DOHH2 (cell line): ENCODE results near the gene TRMT44.

Experiments
- H3F3A ChIP-seq: fragments of 200-600 bp; sonication (generic), shearing (Covaris generic); 2 replicates; pipeline ENCODE4 v1.6.0; 2016; ENCODE audit warnings: antibody characterized with exemption, mild to moderate bottlenecking; ENCODE audit not compliant: control insufficient read depth, insufficient read depth
- H3K27ac ChIP-seq: fragments of 200-600 bp; sonication (generic); 2 replicates; pipeline ENCODE4 v1.5.1; 2014; ENCODE audit warnings: low read depth, mild to moderate bottlenecking, low read length, moderate library complexity
- H3K27me3 ChIP-seq: fragments of 200-600 bp; sonication (generic); 2 replicates; pipeline ENCODE4 v1.6.1; 2014; ENCODE audit warnings: mild to moderate bottlenecking, low read length, mixed read lengths; ENCODE audit not compliant: control insufficient read depth
- H3K36me3 ChIP-seq: fragments of 200-600 bp; sonication (generic); 2 replicates; pipeline ENCODE4 v1.6.1; 2014; ENCODE audit warnings: mild to moderate bottlenecking, low read length, moderate library complexity, mixed read lengths; ENCODE audit not compliant: control insufficient read depth
- H3K4me1 ChIP-seq: fragments of 200-600 bp; sonication (generic); 2 replicates; pipeline ENCODE4 v1.6.1; 2014; ENCODE audit warnings: mild to moderate bottlenecking, low read length, mixed read lengths; ENCODE audit not compliant: control insufficient read depth
- H3K4me2 ChIP-seq: fragments of 200-600 bp; sonication (generic); 2 replicates; pipeline ENCODE4 v1.6.0; 2014; ENCODE audit warnings: mild to moderate bottlenecking, low read length, moderate library complexity
- H3K4me3 ChIP-seq: fragments of 200-600 bp; sonication (generic); 2 replicates; pipeline ENCODE4 v1.5.1; 2014; ENCODE audit warnings: mild to moderate bottlenecking, low read length, mixed read lengths
- H3K79me2 ChIP-seq: fragments of 200-600 bp; sonication (generic); 2 replicates; pipeline ENCODE4 v1.6.1; 2014; ENCODE audit warnings: mild to moderate bottlenecking, low read length, mixed read lengths; ENCODE audit not compliant: control insufficient read depth
- H3K9me2 ChIP-seq: fragments of 200-600 bp; sonication (generic); replicated peaks from 2 replicates; pipeline ENCODE4 v1.6.1; 2014; ENCODE audit warnings: mild to moderate bottlenecking, low read length, mixed read lengths; ENCODE audit not compliant: control insufficient read depth
- H3K9me3 ChIP-seq: fragments of 200-600 bp; sonication (generic); 2 replicates; pipeline ENCODE4 v1.6.1; 2014; ENCODE audit warnings: antibody characterized with exemption, low read length, mixed read lengths; ENCODE audit not compliant: control insufficient read depth, insufficient read depth
- H4K20me1 ChIP-seq: fragments of 200-600 bp; sonication (generic); 2 replicates; pipeline ENCODE4 v1.6.0; 2014; ENCODE audit warnings: low read depth, mild to moderate bottlenecking, antibody characterized with exemption, low read length, moderate library complexity; ENCODE audit not compliant: control insufficient read depth, insufficient read depth
- CTCF ChIP-seq: fragments of 200-600 bp; sonication (generic); IDR thresholded peaks from one replicate; pipeline ENCODE4 v1.5.1; 2014; ENCODE audit warnings: antibody characterized with exemption, mild to moderate bottlenecking, low read depth, low read length; ENCODE audit not compliant: poor library complexity, severe bottlenecking
- EZH2phosphoT487 ChIP-seq: fragments of 200-600 bp; sonication (generic); IDR thresholded peaks from 2 replicates; pipeline ENCODE4 v1.6.1; 2017; ENCODE audit warnings: borderline replicate concordance, mild to moderate bottlenecking, antibody characterized with exemption, low read length, moderate library complexity, mixed read lengths

Gene TRMT44

GRCh38 chr4:8495803-8496202 lies 55.2 kb downstream of the TRMT44 start:
- H3K4me3 ChIP-seq: no peak overlapping the region
- H3K9me3 ChIP-seq: no peaks in the 10 kb centered on the region
- TF ChIP-seq EZH2phosphoT487 (no peak), CTCF (no peak)

DNA sequence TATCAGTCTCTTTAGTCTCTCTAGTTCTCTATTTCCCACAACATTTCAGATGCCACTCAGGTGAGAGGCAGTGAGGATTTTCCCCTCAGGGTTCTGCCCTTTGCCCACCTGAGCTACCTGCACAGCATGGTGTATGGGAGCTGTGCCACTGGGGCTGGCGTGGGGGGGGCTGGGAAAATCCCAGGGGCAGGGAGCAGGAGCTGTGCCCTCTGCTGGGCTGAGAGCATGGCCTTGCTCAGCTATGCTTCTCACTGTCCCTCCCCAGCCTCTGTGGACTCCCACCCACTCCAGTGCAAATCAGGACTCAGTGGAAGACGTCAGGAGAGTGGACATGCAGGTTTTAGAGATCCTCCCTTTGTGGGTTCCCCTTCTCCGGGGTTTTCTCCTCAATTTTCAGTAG lies 57.2 kb downstream of the TRMT44 start:
- Histone ChIP-seq H3F3A (no peaks in the 10 kb centered on the region), H3K79me2 (no peaks in the 10 kb centered on the region), H3K9me3 (no peaks in the 10 kb centered on the region), H4K20me1 (no peaks in the 10 kb centered on the region), H3K27me3 (no peaks in the 10 kb centered on the region), H3K4me3 (no peak overlapping the region), H3K4me2 (no peak overlapping the region), H3K27ac (no peak overlapping the region), H3K4me1 (no peaks in the 10 kb centered on the region), H3K9me2 (no peaks in the 10 kb centered on the region), H3K36me3 (no peaks in the 10 kb centered on the region)
- no peak for TF ChIP-seq CTCF
- no peak for TF ChIP-seq EZH2phosphoT487

More at GRCh38 chr4:8495803-8496202, 55.2 kb downstream of the TRMT44 start:
- no peaks in the 10 kb centered on the region for H3F3A ChIP-seq
- H3K27me3 ChIP-seq: no peaks in the 10 kb centered on the region
- no peaks in the 10 kb centered on the region for H3K36me3 ChIP-seq
- no peaks in the 10 kb centered on the region for H3K9me2 ChIP-seq
- H4K20me1 ChIP-seq: no peaks in the 10 kb centered on the region
- no peaks in the 10 kb centered on the region for H3K4me1 ChIP-seq
- H3K4me2 ChIP-seq: no peak overlapping the region
- no peaks in the 10 kb centered on the region for H3K79me2 ChIP-seq
- H3K27ac ChIP-seq: no peak overlapping the region

DNA sequence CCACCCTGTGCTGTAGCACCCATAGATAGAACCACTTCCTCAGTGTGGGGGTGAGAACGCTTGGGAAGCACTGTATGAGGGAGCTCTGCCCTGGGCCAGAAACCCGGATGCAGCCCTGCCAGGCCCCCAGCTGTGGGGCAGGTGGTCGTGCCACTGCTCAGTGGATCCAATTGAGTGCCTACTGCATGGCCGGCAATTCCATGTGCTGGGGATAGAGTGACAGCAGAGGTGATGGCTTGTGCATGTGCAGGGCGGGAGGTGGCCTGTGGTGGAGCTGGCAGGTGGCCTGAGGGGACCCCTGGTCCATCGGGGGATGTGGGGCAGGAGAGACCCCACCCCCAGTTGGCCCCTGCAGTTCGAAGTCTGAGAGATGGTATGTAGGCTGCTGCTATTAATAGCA lies 60.4 kb downstream of the TRMT44 start:
- H3K9me3 ChIP-seq: no peaks in the 10 kb centered on the region
- no peaks in the 10 kb centered on the region for H3K9me2 ChIP-seq
- H3K27me3 ChIP-seq: no peaks in the 10 kb centered on the region
- H3K36me3 ChIP-seq: no peaks in the 10 kb centered on the region
- no peaks in the 10 kb centered on the region for H3K79me2 ChIP-seq
- no peaks in the 10 kb centered on the region for H3F3A ChIP-seq
- no peak for TF ChIP-seq CTCF
- no peak for TF ChIP-seq EZH2phosphoT487
- no peak overlapping the region for H3K27ac ChIP-seq
- no peak overlapping the region for H3K4me3 ChIP-seq
- no peaks in the 10 kb centered on the region for H4K20me1 ChIP-seq
- H3K4me2 ChIP-seq: no peak overlapping the region
- no peaks in the 10 kb centered on the region for H3K4me1 ChIP-seq

DNA sequence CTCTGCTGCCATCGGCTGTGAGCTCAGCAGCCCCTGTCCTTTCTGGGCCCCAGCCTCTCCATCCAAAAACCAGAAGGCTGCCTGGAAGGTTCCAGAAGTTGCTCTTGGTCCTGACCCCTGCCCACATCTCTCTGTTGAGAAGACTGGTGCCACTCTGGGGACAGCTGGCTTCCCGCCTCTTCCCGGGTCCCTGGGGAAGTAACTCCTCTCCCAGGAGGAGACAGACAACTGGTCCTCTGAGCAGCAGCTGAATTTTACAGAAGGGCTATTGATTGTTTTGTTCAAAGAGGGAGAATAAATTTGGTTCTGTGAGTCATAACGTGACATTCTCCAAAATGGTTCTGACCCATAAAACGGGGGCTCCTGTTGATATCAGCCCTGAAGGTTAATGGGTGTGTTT lies 61.2 kb downstream of the TRMT44 start:
- no peak overlapping the region for H3K27ac ChIP-seq
- no peaks in the 10 kb centered on the region for H3K36me3 ChIP-seq
- no peaks in the 10 kb centered on the region for H3K27me3 ChIP-seq
- no peaks in the 10 kb centered on the region for H3K4me1 ChIP-seq
- no peak overlapping the region for H3K4me3 ChIP-seq
- H3K79me2 ChIP-seq: no peaks in the 10 kb centered on the region
- no peaks in the 10 kb centered on the region for H4K20me1 ChIP-seq
- no peak overlapping the region for H3K4me2 ChIP-seq
- no peaks in the 10 kb centered on the region for H3F3A ChIP-seq
- TF ChIP-seq EZH2phosphoT487 (no peak), CTCF (no peak)
- H3K9me3 ChIP-seq: no peaks in the 10 kb centered on the region
- H3K9me2 ChIP-seq: no peaks in the 10 kb centered on the region
